Activated naive CD4-positive, alpha-beta T cell treated with anti-CD3 and anti-CD28 coated beads, Interleukin-2, amount 50 U/mL, for 72 hours (primary cell): Measurements from ENCODE around the gene TTLL6. TPM values are rescaled to one million over a fixed set of nuclear protein-coding genes. Genes with fewer than 3 reads are reported as not detected.

Experiments used
- total RNA-seq, 2 donors: library from RNA; stranded (reverse); gene quantifications; one replicate each; pipeline ENCODE4 v1.2.3, GENCODE V29; 2022

TTLL6 gene
- total RNA-seq, 2 donors from 2014 or later: not detected

Other genes starting within 250 kb of the TTLL6 start
- gene HOXB4, start 238.9 kb downstream of the TTLL6 start, total RNA-seq: 1 to 10 TPM in 1 of 2 donors, under 1 TPM in 1; 0.89 to 3.0 TPM
- gene HOXB3, start 227.0 kb downstream of the TTLL6 start, total RNA-seq: 1 to 10 TPM; 1.6 to 3.1 TPM
- not detected for gene HOXB5, start 223.4 kb downstream of the TTLL6 start, total RNA-seq
- under 1 TPM in 1 of 2 donors, not detected in 1; 0.16 TPM for gene HOXB6, start 212.2 kb downstream of the TTLL6 start, total RNA-seq
- gene HOXB7, start 206.2 kb downstream of the TTLL6 start, total RNA-seq: 1 to 10 TPM in 1 of 2 donors, not detected in 1; 1.1 TPM
- not detected for gene HOXB8, start 201.9 kb downstream of the TTLL6 start, total RNA-seq
- gene HOXB9, start 190.9 kb downstream of the TTLL6 start, total RNA-seq: 1 to 10 TPM; 1.2 to 2.4 TPM
- gene PRAC1, start 94.7 kb downstream of the TTLL6 start, total RNA-seq: not detected
- gene PRAC2, start 94.0 kb downstream of the TTLL6 start, total RNA-seq: not detected
- gene HOXB13, start 88.5 kb downstream of the TTLL6 start, total RNA-seq: not detected
- 100 to 1,000 TPM in 1 of 2 donors, 10 to 100 TPM in 1; 63.6 to 123 TPM for gene CALCOCO2, start 13.8 kb upstream of the TTLL6 start, total RNA-seq
- 100 to 1,000 TPM; 128 to 137 TPM for gene ATP5MC1, start 75.6 kb upstream of the TTLL6 start, total RNA-seq
- 100 to 1,000 TPM in 1 of 2 donors, 10 to 100 TPM in 1; 81.0 to 103 TPM for gene UBE2Z, start 91.2 kb upstream of the TTLL6 start, total RNA-seq
- 100 to 1,000 TPM; 104 to 107 TPM for gene SNF8, start 127.6 kb upstream of the TTLL6 start, total RNA-seq
- not detected for gene GIP, start 151.4 kb upstream of the TTLL6 start, total RNA-seq
- under 1 TPM in 1 of 2 donors, not detected in 1; 0.49 TPM for gene IGF2BP1, start 180.2 kb upstream of the TTLL6 start, total RNA-seq